Measurements from ENCODE around the gene PALS2.

- no peak for TF ChIP-seq EZH2 (IDR thresholded peaks at IDR 0.05; ENCODE audit: low read depth)
- TF ChIP-seq, protein P1, sequence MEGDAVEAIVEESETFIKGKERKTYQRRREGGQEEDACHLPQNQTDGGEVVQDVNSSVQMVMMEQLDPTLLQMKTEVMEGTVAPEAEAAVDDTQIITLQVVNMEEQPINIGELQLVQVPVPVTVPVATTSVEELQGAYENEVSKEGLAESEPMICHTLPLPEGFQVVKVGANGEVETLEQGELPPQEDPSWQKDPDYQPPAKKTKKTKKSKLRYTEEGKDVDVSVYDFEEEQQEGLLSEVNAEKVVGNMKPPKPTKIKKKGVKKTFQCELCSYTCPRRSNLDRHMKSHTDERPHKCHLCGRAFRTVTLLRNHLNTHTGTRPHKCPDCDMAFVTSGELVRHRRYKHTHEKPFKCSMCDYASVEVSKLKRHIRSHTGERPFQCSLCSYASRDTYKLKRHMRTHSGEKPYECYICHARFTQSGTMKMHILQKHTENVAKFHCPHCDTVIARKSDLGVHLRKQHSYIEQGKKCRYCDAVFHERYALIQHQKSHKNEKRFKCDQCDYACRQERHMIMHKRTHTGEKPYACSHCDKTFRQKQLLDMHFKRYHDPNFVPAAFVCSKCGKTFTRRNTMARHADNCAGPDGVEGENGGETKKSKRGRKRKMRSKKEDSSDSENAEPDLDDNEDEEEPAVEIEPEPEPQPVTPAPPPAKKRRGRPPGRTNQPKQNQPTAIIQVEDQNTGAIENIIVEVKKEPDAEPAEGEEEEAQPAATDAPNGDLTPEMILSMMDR (conservative IDR thresholded peaks at IDR 0.05): no peak
These were observed 36.3 kb downstream of the PALS2 start for GRCh38 chr7:24609570-24609969.

Measured in PC-9 (cell line).